ENCODE results near the gene RXRA. TPM values are rescaled to one million over a fixed set of nuclear protein-coding genes. Genes with fewer than 3 reads are reported as not detected.

Gene RXRA
- total and polyA plus RNA-seq, 2 donors (not counting 3 experiments of a cell fraction or from before 2014, with no cell fraction given): 15.4 to 37.4 TPM

DNA sequence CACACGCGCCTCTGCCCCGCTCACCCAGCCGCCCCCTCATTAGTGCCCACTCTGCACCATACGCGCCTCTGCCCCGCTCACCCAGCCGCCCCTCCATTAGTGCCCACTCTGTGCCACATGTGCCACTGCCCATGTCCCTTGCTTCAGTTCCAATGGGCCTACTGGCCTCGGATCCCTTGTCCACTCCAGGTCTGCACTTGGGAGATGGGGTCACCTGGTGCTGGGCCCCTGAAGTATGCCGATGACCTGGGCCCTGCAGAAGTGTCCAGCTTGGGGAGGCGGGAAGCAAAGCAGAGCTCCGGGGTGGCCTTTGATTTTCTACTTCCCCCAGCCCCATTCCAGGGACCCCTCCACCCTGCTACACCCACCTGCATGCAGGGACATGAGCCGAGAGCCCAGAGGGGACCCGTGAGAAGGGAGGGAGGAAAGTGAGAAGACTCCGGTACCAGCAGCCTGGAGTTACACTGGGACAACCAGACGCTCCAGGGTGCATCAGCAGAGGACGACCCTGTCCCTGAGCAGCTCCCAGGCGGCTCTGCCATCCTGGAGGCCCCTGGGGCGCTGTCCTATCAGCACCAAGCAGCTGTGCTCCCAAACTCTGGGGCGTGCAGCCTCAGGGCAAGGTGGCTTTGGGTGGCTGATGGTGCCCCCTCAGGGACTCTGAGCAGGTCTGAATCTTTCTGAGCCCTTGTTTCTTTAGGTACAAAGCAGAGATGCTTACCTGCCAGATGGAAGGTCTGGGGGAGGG lies 140.8 kb downstream of the RXRA start:
- H2AFZ ChIP-seq (ENCODE audit: low read depth, low read length): no peak overlapping the region
- CTCF ChIA-PET: no interaction called here
- no peak for FAIRE-seq

More for the DNA sequence above, 140.8 kb downstream of the RXRA start:
- POLR2A ChIA-PET: no interaction called here
- Histone ChIP-seq H3K4me3 (replicated peaks in 1 of 3; ENCODE audit: insufficient read depth in 1 of 3, low read depth in 1 of 3, low read length in 3 of 3) (no peak overlapping the region), H3K9me1 (replicated peaks; ENCODE audit: control insufficient read depth, extremely low read depth, insufficient read depth, low read length) (no peaks in the 10 kb centered on the region), H3K9ac (replicated peaks; ENCODE audit: extremely low read depth, insufficient read depth, low read length) (no peak overlapping the region), H3K9me3 (replicated peaks; ENCODE audit: control insufficient read depth, insufficient read depth, low read length) (no peaks in the 10 kb centered on the region), H4K20me1 (replicated peaks; ENCODE audit: control insufficient read depth, extremely low read depth, insufficient read depth, low read length) (no peaks in the 10 kb centered on the region), H3K36me3 (ENCODE audit: control insufficient read depth in 2 of 2, extremely low read depth in 1 of 2, insufficient read depth in 2 of 2, low read length in 2 of 2) (no peaks in the 10 kb centered on the region), H3K27ac (ENCODE audit: insufficient read depth, low read depth, low read length) (no peak overlapping the region), H3K79me2 (ENCODE audit: control insufficient read depth, insufficient read depth, low read length) (no peaks in the 10 kb centered on the region), H3K4me2 (ENCODE audit: insufficient read depth, low read length) (no peak overlapping the region), H3K27me3 (ENCODE audit: control insufficient read depth in 2 of 2, insufficient read depth in 2 of 2, low read length in 2 of 2) (no peaks in the 10 kb centered on the region), H3K4me1 (ENCODE audit: control insufficient read depth, extremely low read depth, insufficient read depth, low read length) (no peaks in the 10 kb centered on the region)
- intact Hi-C loops (cut with micrococcal nuclease): no loop called here
- dilution Hi-C loops (cut with MboI; ENCODE audit: extremely low pct_ligation_motif_present, low sequenced_read_pairs): no loop called here
- no peak for DNase-seq (ENCODE audit: low read depth, low spot score)
- no TSS peak for BruUV-seq (replicated peaks)
- TF ChIP-seq JUN (IDR thresholded peaks at IDR 0.05; ENCODE audit: borderline replicate concordance, insufficient read depth, insufficient read length, low read depth): no peak
- TF ChIP-seq POLR2A (IDR thresholded peaks at IDR 0.05; ENCODE audit: low read depth, low read length): no peak
- TF ChIP-seq MYC (IDR thresholded peaks at IDR 0.05; ENCODE audit: low read depth, low read length): no peak
- TF ChIP-seq GATA2 (IDR thresholded peaks at IDR 0.05; ENCODE audit: insufficient read depth, insufficient read length, low read depth, low read length): no peak
- TF ChIP-seq FOS (IDR thresholded peaks at IDR 0.05; ENCODE audit: borderline replicate concordance, insufficient read depth, low read length): no peak
- no peak for TF ChIP-seq POLR2AphosphoS5 (IDR thresholded peaks at IDR 0.05; ENCODE audit: insufficient read depth, low read depth, low read length)
- TF ChIP-seq, protein P1, sequence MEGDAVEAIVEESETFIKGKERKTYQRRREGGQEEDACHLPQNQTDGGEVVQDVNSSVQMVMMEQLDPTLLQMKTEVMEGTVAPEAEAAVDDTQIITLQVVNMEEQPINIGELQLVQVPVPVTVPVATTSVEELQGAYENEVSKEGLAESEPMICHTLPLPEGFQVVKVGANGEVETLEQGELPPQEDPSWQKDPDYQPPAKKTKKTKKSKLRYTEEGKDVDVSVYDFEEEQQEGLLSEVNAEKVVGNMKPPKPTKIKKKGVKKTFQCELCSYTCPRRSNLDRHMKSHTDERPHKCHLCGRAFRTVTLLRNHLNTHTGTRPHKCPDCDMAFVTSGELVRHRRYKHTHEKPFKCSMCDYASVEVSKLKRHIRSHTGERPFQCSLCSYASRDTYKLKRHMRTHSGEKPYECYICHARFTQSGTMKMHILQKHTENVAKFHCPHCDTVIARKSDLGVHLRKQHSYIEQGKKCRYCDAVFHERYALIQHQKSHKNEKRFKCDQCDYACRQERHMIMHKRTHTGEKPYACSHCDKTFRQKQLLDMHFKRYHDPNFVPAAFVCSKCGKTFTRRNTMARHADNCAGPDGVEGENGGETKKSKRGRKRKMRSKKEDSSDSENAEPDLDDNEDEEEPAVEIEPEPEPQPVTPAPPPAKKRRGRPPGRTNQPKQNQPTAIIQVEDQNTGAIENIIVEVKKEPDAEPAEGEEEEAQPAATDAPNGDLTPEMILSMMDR (IDR thresholded peaks at IDR 0.05; ENCODE audit: extremely low read depth in 1 of 2, insufficient read depth in 1 of 2, low read depth in 1 of 2, low read length in 2 of 2): no peak
- TF ChIP-seq, protein P2, sequence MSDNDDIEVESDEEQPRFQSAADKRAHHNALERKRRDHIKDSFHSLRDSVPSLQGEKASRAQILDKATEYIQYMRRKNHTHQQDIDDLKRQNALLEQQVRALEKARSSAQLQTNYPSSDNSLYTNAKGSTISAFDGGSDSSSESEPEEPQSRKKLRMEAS (IDR thresholded peaks at IDR 0.05; ENCODE audit: insufficient read depth, insufficient read length): no peak
- TF ChIP-seq EZH2 (IDR thresholded peaks at IDR 0.05; ENCODE audit: borderline replicate concordance, low read depth, low read length, severe bottlenecking): no peak

Measured in endothelial cell of umbilical vein (primary cell).